OCI-LY1 (cell line): ENCODE data around the gene SLC5A3.

Experiments
- H2AFZ ChIP-seq: fragments of 200-600 bp; sonication (generic), shearing (Covaris generic); 2 replicates; pipeline ENCODE4 v1.6.0; 2014; ENCODE audit warnings: antibody characterized with exemption, mild to moderate bottlenecking, low read length
- H3F3A ChIP-seq: fragments of 200-600 bp; sonication (generic), shearing (Covaris generic); 2 replicates; pipeline ENCODE4 v1.6.0; 2014; ENCODE audit warnings: mild to moderate bottlenecking, antibody characterized with exemption, low read length, moderate library complexity; ENCODE audit not compliant: insufficient read depth
- H3K27ac ChIP-seq: fragments of 200-600 bp; sonication (generic); 2 replicates; pipeline ENCODE4 v1.5.1; 2014; ENCODE audit warnings: low read length, mixed run types, mild to moderate bottlenecking, low read depth; ENCODE audit not compliant: poor library complexity, severe bottlenecking
- H3K27me3 ChIP-seq: fragments of 200-600 bp; sonication (generic); 2 replicates; pipeline ENCODE4 v1.6.0; 2014; ENCODE audit warnings: antibody characterized with exemption, mild to moderate bottlenecking, low read length, moderate library complexity; ENCODE audit not compliant: insufficient read depth
- H3K36me3 ChIP-seq: fragments of 200-600 bp; sonication (generic); 2 replicates; pipeline ENCODE4 v1.6.1; 2014; ENCODE audit warnings: mild to moderate bottlenecking, antibody characterized with exemption, low read length, moderate library complexity, mixed read lengths; ENCODE audit not compliant: insufficient read depth
- H3K4me1 ChIP-seq: fragments of 200-600 bp; sonication (generic); 2 replicates; pipeline ENCODE4 v1.5.1; 2014; ENCODE audit warnings: mild to moderate bottlenecking, low read length, moderate library complexity; ENCODE audit not compliant: insufficient read depth, severe bottlenecking
- H3K4me2 ChIP-seq: fragments of 200-600 bp; sonication (generic), shearing (Covaris generic); 2 replicates; pipeline ENCODE4 v1.6.1; 2014; ENCODE audit warnings: low read length
- H3K4me3 ChIP-seq: fragments of 200-600 bp; sonication (generic); 2 replicates; pipeline ENCODE4 v1.5.1; 2014; ENCODE audit warnings: low read length, low read depth, mild to moderate bottlenecking, mixed read lengths; ENCODE audit not compliant: poor library complexity, severe bottlenecking
- H3K79me2 ChIP-seq: fragments of 200-600 bp; shearing (Covaris generic); 2 replicates; pipeline ENCODE4 v1.6.1; 2016; ENCODE audit warnings: mixed run types, low read length, mixed read lengths; ENCODE audit not compliant: insufficient read depth
- H3K9ac ChIP-seq: fragments of 200-600 bp; sonication (generic), shearing (Covaris generic); 2 replicates; pipeline ENCODE4 v1.6.1; 2014; ENCODE audit warnings: mild to moderate bottlenecking, low read length, mixed read lengths
- H3K9me2 ChIP-seq: fragments of 200-600 bp; sonication (generic), shearing (Covaris generic); 2 replicates; pipeline ENCODE4 v1.6.1; 2014; ENCODE audit warnings: low read depth, mild to moderate bottlenecking, low read length, mixed read lengths
- H3K9me3 ChIP-seq: fragments of 200-600 bp; shearing (Covaris generic); 2 replicates; pipeline ENCODE4 v1.6.1; 2014; ENCODE audit warnings: low read length, mixed read lengths
- H4K20me1 ChIP-seq: fragments of 200-600 bp; sonication (generic), shearing (Covaris generic); 2 replicates; pipeline ENCODE4 v1.6.0; 2016; ENCODE audit warnings: mild to moderate bottlenecking, low read length; ENCODE audit not compliant: insufficient read depth
- EZH2 ChIP-seq: fragments of 200-600 bp; sonication (generic), shearing (Covaris generic); IDR thresholded peaks from 2 replicates; pipeline ENCODE4 v1.8.0; 2017; ENCODE audit warnings: borderline replicate concordance, mixed run types, mild to moderate bottlenecking, antibody characterized with exemption, low read length, moderate library complexity, mixed read lengths
- TF ChIP-seq, protein P1 (sequence below): fragments of 200-600 bp; sonication (generic), shearing (Covaris generic); IDR thresholded peaks from 2 replicates; pipeline ENCODE4 v1.5.1; 2017; ENCODE audit warnings: mild to moderate bottlenecking, antibody characterized with exemption, low read length, moderate library complexity, mixed read lengths

Gene SLC5A3

DNA sequence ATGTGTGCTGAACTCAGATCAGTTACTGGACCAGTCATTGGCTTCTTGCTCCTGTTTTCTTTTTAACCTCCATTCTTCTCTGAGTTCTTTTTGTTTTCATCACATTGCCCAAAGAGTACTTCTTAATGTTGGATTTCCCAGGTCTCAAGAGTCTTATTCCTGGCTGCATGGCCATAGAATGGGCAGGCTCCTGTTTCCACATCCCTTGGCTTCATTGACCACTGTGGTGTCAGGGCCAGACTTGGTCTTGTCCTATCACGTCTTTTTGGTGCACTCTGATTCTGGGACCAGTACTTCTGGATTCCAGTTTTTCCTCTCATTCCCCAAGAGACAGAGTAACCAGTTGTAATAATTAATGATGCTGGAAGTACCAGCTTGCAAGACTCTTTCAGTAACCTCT is 41.8 kb downstream of the SLC5A3 start:
- no peak overlapping the region for H3K27ac ChIP-seq
- H3K36me3 ChIP-seq = peaks cover 38% of the 10 kb centered on the region
- H3K27me3 ChIP-seq = no peaks in the 10 kb centered on the region
- peaks cover 45% of the 10 kb centered on the region for H3K79me2 ChIP-seq
- no peaks in the 10 kb centered on the region for H3K9me2 ChIP-seq
- no peak for TF ChIP-seq EZH2
- TF ChIP-seq, protein P1, sequence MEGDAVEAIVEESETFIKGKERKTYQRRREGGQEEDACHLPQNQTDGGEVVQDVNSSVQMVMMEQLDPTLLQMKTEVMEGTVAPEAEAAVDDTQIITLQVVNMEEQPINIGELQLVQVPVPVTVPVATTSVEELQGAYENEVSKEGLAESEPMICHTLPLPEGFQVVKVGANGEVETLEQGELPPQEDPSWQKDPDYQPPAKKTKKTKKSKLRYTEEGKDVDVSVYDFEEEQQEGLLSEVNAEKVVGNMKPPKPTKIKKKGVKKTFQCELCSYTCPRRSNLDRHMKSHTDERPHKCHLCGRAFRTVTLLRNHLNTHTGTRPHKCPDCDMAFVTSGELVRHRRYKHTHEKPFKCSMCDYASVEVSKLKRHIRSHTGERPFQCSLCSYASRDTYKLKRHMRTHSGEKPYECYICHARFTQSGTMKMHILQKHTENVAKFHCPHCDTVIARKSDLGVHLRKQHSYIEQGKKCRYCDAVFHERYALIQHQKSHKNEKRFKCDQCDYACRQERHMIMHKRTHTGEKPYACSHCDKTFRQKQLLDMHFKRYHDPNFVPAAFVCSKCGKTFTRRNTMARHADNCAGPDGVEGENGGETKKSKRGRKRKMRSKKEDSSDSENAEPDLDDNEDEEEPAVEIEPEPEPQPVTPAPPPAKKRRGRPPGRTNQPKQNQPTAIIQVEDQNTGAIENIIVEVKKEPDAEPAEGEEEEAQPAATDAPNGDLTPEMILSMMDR = no peak
- no peaks in the 10 kb centered on the region for H4K20me1 ChIP-seq
- H3K4me3 ChIP-seq = no peak overlapping the region
- H2AFZ ChIP-seq = no peak overlapping the region
- H3K4me2 ChIP-seq = no peak overlapping the region
- H3K9me3 ChIP-seq = no peaks in the 10 kb centered on the region
- peaks cover 3% of the 10 kb centered on the region for H3K4me1 ChIP-seq
- no peaks in the 10 kb centered on the region for H3F3A ChIP-seq
- H3K9ac ChIP-seq = no peak overlapping the region

- H3K9ac ChIP-seq = no peak overlapping the region
- H3K79me2 ChIP-seq = peaks cover 50% of the 10 kb centered on the region
- H3K36me3 ChIP-seq = peaks cover 31% of the 10 kb centered on the region
- no peaks in the 10 kb centered on the region for H3K9me3 ChIP-seq
- no peak overlapping the region for H3K27ac ChIP-seq
- no peaks in the 10 kb centered on the region for H4K20me1 ChIP-seq
- no peak for TF ChIP-seq EZH2
- TF ChIP-seq, protein P1 = no peak
- H3K9me2 ChIP-seq = no peaks in the 10 kb centered on the region
- H3K4me1 ChIP-seq = peaks cover 13% of the 10 kb centered on the region
- H3K27me3 ChIP-seq = no peaks in the 10 kb centered on the region
- H3K4me2 ChIP-seq = no peak overlapping the region
- no peak overlapping the region for H2AFZ ChIP-seq
- no peaks in the 10 kb centered on the region for H3F3A ChIP-seq
- H3K4me3 ChIP-seq = no peak overlapping the region
These were observed 43.2 kb downstream of the SLC5A3 start for GRCh38 chr21:34116569-34116968.

DNA sequence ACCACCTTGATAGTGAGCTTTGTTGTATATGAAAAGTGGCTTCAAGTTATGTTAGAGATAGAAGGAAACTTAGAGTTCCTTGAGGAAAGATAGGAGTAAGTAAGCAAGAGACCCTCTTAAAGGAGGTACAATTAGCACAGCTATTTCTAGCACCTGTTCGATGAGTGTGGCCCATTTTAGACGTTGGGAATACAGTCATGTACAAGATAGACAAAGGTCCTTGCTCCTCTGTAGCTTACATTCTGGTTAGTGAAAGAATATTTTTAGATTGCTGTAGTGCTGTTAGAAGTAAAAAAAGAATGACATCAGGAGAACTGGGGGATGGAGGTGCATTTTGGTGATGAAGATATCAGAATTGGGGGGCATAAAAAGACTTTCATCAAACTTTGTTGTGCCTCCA is 47.5 kb downstream of the SLC5A3 start:
- Histone ChIP-seq H3K27me3 (no peaks in the 10 kb centered on the region), H3K36me3 (peaks cover 44% of the 10 kb centered on the region), H4K20me1 (no peaks in the 10 kb centered on the region), H3F3A (no peaks in the 10 kb centered on the region), H3K27ac (no peak overlapping the region), H3K4me1 (peaks cover 25% of the 10 kb centered on the region), H3K9me3 (no peaks in the 10 kb centered on the region), H3K4me3 (no peak overlapping the region), H3K9ac (no peak overlapping the region), H2AFZ (no peak overlapping the region), H3K79me2 (peaks cover 50% of the 10 kb centered on the region), H3K4me2 (no peak overlapping the region), H3K9me2 (no peaks in the 10 kb centered on the region)
- no peak for TF ChIP-seq EZH2
- TF ChIP-seq, protein P1 = no peak
